Endothelial cell of umbilical vein (primary cell): ENCODE data around the gene WNT7B. TPM values are rescaled to one million over a fixed set of nuclear protein-coding genes. Genes with fewer than 3 reads are reported as not detected.

Experiments used
- BruUV-seq: library from RNA; stranded (reverse); fragments of 400-500 nt; replicated peaks from 2 replicates; lab custom pipeline; 2021; lab: Mats Ljungman, UMichigan
- CTCF ChIA-PET: fragments of 300-600, 350-600 bp; sonication (Branson Sonifier 250); formaldehyde crosslinking; loops from one replicate; lab custom pipeline; 2021; ENCODE audit warnings: antibody characterized with exemption, inconsistent platforms; lab: Charles Lee
- POLR2A ChIA-PET: fragments of 300-600, 350-600 bp; sonication (Branson Sonifier 250); formaldehyde crosslinking; loops from one replicate; lab custom pipeline; 2021; ENCODE audit warnings: antibody characterized with exemption, inconsistent platforms; lab: Charles Lee
- DNase-seq: peaks from one replicate; pipeline ENCODE4 v3.0.0-alpha.2; 2011; ENCODE audit warnings: low read depth, low spot score
- FAIRE-seq: peaks from 2 replicates; lab custom pipeline; 2011; peaks lifted over from hg19 to GRCh38; lab: Jason Lieb, UNC
- H2AFZ ChIP-seq: 2 replicates; pipeline ENCODE4 v1.6.0; 2012; ENCODE audit warnings: low read depth, low read length, control low read depth, inconsistent platforms
- H3K27ac ChIP-seq: 2 replicates; pipeline ENCODE4 v1.5.1; 2011; ENCODE audit warnings: low read depth, mild to moderate bottlenecking, control low read depth, low read length, moderate library complexity; ENCODE audit not compliant: insufficient read depth
- H3K27me3 ChIP-seq, 2 experiments: 2 replicates each; pipeline versions ENCODE4 v1.6.0 to v1.6.1; 2011; ENCODE audit warnings: low read length in 2 of 2, mixed read lengths in 1 of 2; ENCODE audit not compliant: control insufficient read depth in 2 of 2, insufficient read depth in 2 of 2
- H3K36me3 ChIP-seq, 2 experiments: 2 replicates in 1 of 2; 3 replicates in 1 of 2; pipeline ENCODE4 v1.5.1; 2011; ENCODE audit warnings: low read length in 2 of 2, mild to moderate bottlenecking in 1 of 2, moderate library complexity in 1 of 2; ENCODE audit not compliant: control insufficient read depth in 2 of 2, insufficient read depth in 2 of 2; ENCODE audit errors: extremely low read depth in 1 of 2
- H3K4me1 ChIP-seq: 3 replicates; pipeline ENCODE4 v1.5.1; 2011; ENCODE audit warnings: mild to moderate bottlenecking, low read length; ENCODE audit not compliant: control insufficient read depth, insufficient read depth; ENCODE audit errors: extremely low read depth
- H3K4me2 ChIP-seq: 2 replicates; pipeline ENCODE4 v1.6.1; 2011; ENCODE audit warnings: low read length, control low read depth, mixed read lengths; ENCODE audit not compliant: insufficient read depth
- H3K4me3 ChIP-seq, 3 experiments: fragments of 200-600 bp in 1 of 3; sonication (generic), shearing (Covaris generic) in 1 of 3; replicated peaks in 1 of 3; 2 replicates each; pipeline ENCODE4 v1.5.1; 2011 to 2016; ENCODE audit warnings: control low read depth in 3 of 3, low read length in 3 of 3, mild to moderate bottlenecking in 2 of 3, inconsistent platforms in 1 of 3, low read depth in 1 of 3, moderate library complexity in 1 of 3; ENCODE audit not compliant: insufficient read depth in 1 of 3
- H3K79me2 ChIP-seq: 2 replicates; pipeline ENCODE4 v1.6.0; 2012; ENCODE audit warnings: low read length, inconsistent platforms; ENCODE audit not compliant: control insufficient read depth, insufficient read depth
- H3K9ac ChIP-seq: replicated peaks from 2 replicates; pipeline ENCODE3; 2011; ENCODE audit warnings: low read length, control low read depth; ENCODE audit not compliant: insufficient read depth; ENCODE audit errors: extremely low read depth
- H3K9me1 ChIP-seq: replicated peaks from 3 replicates; pipeline ENCODE4 v1.6.0; 2011; ENCODE audit warnings: mild to moderate bottlenecking, low read length; ENCODE audit not compliant: control insufficient read depth, insufficient read depth; ENCODE audit errors: extremely low read depth
- H3K9me3 ChIP-seq: replicated peaks from 2 replicates; pipeline ENCODE4 v1.5.1; 2012; ENCODE audit warnings: low read length, inconsistent platforms; ENCODE audit not compliant: control insufficient read depth, insufficient read depth
- H4K20me1 ChIP-seq: replicated peaks from 2 replicates; pipeline ENCODE3; 2011; ENCODE audit warnings: mild to moderate bottlenecking, low read length; ENCODE audit not compliant: control insufficient read depth, insufficient read depth; ENCODE audit errors: extremely low read depth
- EZH2 ChIP-seq: IDR thresholded peaks from 2 replicates; pipeline ENCODE4 v1.6.1; 2012; ENCODE audit warnings: borderline replicate concordance, low read depth, mild to moderate bottlenecking, moderate library complexity, low read length, inconsistent platforms; ENCODE audit not compliant: severe bottlenecking
- FOS ChIP-seq: IDR thresholded peaks from 2 replicates; pipeline ENCODE4 v1.6.1; 2011; ENCODE audit warnings: mild to moderate bottlenecking, low read length, moderate library complexity, borderline replicate concordance; ENCODE audit not compliant: insufficient read depth
- GATA2 ChIP-seq: IDR thresholded peaks from 2 replicates; pipeline ENCODE4 v1.7.0; 2011; ENCODE audit warnings: low read depth, mild to moderate bottlenecking, moderate library complexity, mixed read lengths, low read length; ENCODE audit not compliant: insufficient read length, insufficient read depth
- JUN ChIP-seq: IDR thresholded peaks from 2 replicates; pipeline ENCODE4 v1.6.1; 2011; ENCODE audit warnings: borderline replicate concordance, low read depth; ENCODE audit not compliant: insufficient read length, insufficient read depth
- MYC ChIP-seq: IDR thresholded peaks from one replicate; pipeline ENCODE4 v1.6.1; 2011; ENCODE audit warnings: mild to moderate bottlenecking, low read depth, low read length
- POLR2A ChIP-seq: IDR thresholded peaks from 2 replicates; pipeline ENCODE4 v1.6.1; 2012; ENCODE audit warnings: low read depth, mild to moderate bottlenecking, control low read depth, low read length
- POLR2AphosphoS5 ChIP-seq: IDR thresholded peaks from 2 replicates; pipeline ENCODE4 v1.6.1; 2012; ENCODE audit warnings: low read depth, mild to moderate bottlenecking, control low read depth, low read length, moderate library complexity; ENCODE audit not compliant: insufficient read depth
- dilution Hi-C: fragments of 300-500 bp; cut with MboI; formaldehyde crosslinking; loops from one replicate; pipeline ENCODE4 v1.15.0; 2019; ENCODE audit warnings: low sequenced_read_pairs; ENCODE audit not compliant: extremely low pct_ligation_motif_present
- intact Hi-C: fragments of 100-400 bp; cut with micrococcal nuclease; formaldehyde crosslinking; loops from one replicate; pipeline ENCODE4 v1.10.0; 2022
- polyA plus RNA-seq, 4 experiments: library from polyadenylated mRNA; depleted of rRNA in 3 of 4; stranded (reverse) in 3 of 4; unstranded in 1 of 4; fragments of >200 nt; gene quantifications; 2 replicates each; pipeline versions ENCODE4 v1.2.1 to v1.2.3, GENCODE V29; 2011 to 2012; ENCODE audit warnings: missing spikeins in 1 of 4
- total RNA-seq: library from RNA; stranded (reverse); gene quantifications from 2 replicates; pipeline ENCODE4 v1.2.3, GENCODE V29; 2021
- TF ChIP-seq, protein P1 (sequence below): IDR thresholded peaks from 2 replicates; pipeline ENCODE4 v1.6.1; 2011; ENCODE audit not compliant: insufficient read depth, insufficient read length
- TF ChIP-seq, protein P2 (sequence below), 2 donors: IDR thresholded peaks; 1 replicate in 1 of 2; 2 replicates in 1 of 2; pipeline ENCODE4 v1.5.1; 2011; ENCODE audit warnings: low read length in 2 of 2, mild to moderate bottlenecking in 2 of 2, moderate library complexity in 2 of 2, control low read depth in 1 of 2, inconsistent platforms in 1 of 2, low read depth in 1 of 2; ENCODE audit not compliant: insufficient read depth in 1 of 2; ENCODE audit errors: extremely low read depth in 1 of 2

The WNT7B gene
- total and polyA plus RNA-seq, 2 donors (not counting 3 experiments of a cell fraction or from before 2014, with no cell fraction given), result not detected

DNA sequence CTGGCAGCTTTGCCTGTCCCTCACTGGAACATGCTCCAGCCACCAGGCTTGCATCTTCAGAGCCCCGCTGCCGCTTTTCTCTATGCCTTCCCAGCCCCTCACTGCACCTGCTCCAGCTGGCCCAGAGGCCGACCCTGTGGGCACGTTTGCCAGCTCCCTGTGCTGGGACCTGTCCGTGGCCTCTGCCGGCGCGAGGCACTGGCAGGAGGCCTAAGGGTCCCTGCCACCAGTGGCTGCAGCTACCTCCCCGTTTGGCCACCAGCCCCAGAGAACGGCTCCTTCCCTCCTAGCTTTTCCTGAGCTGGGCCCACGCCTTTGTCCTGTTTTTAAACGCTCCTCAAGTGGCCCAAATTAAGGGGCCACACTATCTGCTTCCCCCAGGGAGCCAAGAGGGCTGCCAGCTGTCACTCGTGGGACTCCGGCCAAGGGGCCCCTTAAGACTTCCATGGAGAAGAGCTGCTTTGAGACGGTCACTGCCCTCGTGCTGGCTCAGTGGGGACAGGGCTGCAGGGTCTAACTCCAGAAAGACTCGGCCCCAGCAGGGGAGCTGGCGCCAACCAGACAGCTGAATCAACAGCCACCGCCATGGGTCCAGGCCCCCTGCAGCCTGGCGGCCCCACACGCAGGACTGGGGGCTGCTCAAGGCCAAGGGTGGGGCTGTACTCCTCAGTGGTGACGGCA is 24.6 kb upstream of the WNT7B start:
- FAIRE-seq (no peak), DNase-seq (peak; percentile 29)
- no peaks in the 10 kb centered on the region for H3K79me2 ChIP-seq
- no peaks in the 10 kb centered on the region for H3K9me1 ChIP-seq
- H3K36me3 ChIP-seq, result no peaks in the 10 kb centered on the region
- POLR2A ChIA-PET, result no interaction called here
- TF ChIP-seq MYC (no peak), EZH2 (no peak), POLR2A (no peak), JUN (no peak), POLR2AphosphoS5 (no peak), GATA2 (no peak), FOS (no peak)
- TF ChIP-seq, protein P1, sequence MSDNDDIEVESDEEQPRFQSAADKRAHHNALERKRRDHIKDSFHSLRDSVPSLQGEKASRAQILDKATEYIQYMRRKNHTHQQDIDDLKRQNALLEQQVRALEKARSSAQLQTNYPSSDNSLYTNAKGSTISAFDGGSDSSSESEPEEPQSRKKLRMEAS, result no peak
- TF ChIP-seq, protein P2, sequence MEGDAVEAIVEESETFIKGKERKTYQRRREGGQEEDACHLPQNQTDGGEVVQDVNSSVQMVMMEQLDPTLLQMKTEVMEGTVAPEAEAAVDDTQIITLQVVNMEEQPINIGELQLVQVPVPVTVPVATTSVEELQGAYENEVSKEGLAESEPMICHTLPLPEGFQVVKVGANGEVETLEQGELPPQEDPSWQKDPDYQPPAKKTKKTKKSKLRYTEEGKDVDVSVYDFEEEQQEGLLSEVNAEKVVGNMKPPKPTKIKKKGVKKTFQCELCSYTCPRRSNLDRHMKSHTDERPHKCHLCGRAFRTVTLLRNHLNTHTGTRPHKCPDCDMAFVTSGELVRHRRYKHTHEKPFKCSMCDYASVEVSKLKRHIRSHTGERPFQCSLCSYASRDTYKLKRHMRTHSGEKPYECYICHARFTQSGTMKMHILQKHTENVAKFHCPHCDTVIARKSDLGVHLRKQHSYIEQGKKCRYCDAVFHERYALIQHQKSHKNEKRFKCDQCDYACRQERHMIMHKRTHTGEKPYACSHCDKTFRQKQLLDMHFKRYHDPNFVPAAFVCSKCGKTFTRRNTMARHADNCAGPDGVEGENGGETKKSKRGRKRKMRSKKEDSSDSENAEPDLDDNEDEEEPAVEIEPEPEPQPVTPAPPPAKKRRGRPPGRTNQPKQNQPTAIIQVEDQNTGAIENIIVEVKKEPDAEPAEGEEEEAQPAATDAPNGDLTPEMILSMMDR (IDR thresholded peaks at IDR 0.05; ENCODE audit: extremely low read depth in 1 of 2, insufficient read depth in 1 of 2, low read depth in 1 of 2, low read length in 2 of 2), result no peak
- no peak overlapping the region for H3K4me2 ChIP-seq
- CTCF ChIA-PET, result interaction anchor here (0.6 to 1.8 kb wide), 7 partner anchors 12 to 115 kb away, joined by 3 to 9 read pairs (median 4); no protein-coding TSS in a partner anchor
- intact Hi-C loops, result no loop called here
- no peak overlapping the region for H3K27ac ChIP-seq
- H3K4me3 ChIP-seq, result no peak overlapping the region
- no peak overlapping the region for H3K9ac ChIP-seq
- H3K4me1 ChIP-seq, result peaks cover 22% of the 10 kb centered on the region
- dilution Hi-C loops, result no loop called here
- no peaks in the 10 kb centered on the region for H3K9me3 ChIP-seq
- no peaks in the 10 kb centered on the region for H3K27me3 ChIP-seq
- H2AFZ ChIP-seq, result no peak overlapping the region
- BruUV-seq, result no TSS peak
- no peaks in the 10 kb centered on the region for H4K20me1 ChIP-seq
